Posterior vena cava (tissue), 2 donors: Measurements from ENCODE around the gene HID1. TPM values are rescaled to one million over a fixed set of nuclear protein-coding genes. Genes with fewer than 3 reads are reported as not detected.

Experiments used
- DNase-seq: peaks from one replicate; pipeline ENCODE4 v3.0.0-alpha.2; 2020; ENCODE audit warnings: low spot score
- intact Hi-C, 2 donors: fragments of 100-400 bp; cut with DNase I; formaldehyde crosslinking; loops; one replicate each; pipeline versions ENCODE4 v1.14.1 to v1.14.2; 2022 to 2023
- total RNA-seq, 2 donors: library from RNA; stranded (reverse); fragmentation: NEBNext Ultra II Directional; extraction: Animal tissue kit (Norgen Biotek cat#: 25700); gene quantifications; one replicate each; pipeline ENCODE4 v1.2.1, GENCODE V29; 2021
- donor health status: DM: yes; HTN: yes; CAD: no.
- donor health status: DM: yes; HTN: yes; CAD: no.

The HID1 gene
- total RNA-seq, 2 donors from 2014 or later = 11.7 to 13.0 TPM

DNA sequence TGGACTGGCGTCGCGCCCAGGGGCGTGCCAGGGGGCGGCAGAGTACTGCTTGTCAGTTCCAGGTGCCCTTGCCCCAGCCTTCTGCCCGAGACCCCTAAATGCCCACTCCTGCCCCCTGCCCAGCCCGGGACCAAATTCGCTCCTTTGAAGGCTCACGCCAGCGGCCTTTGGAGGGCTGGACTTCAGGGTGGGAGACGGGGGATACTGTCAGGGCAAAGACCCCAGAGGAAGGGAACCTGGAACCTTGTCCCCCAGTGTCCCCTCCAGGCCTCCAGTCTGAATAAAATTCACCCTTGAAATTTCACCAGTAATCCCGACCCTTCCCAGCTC is 36.1 kb downstream of the HID1 start:
- intact Hi-C loops = no loop called here

DNA sequence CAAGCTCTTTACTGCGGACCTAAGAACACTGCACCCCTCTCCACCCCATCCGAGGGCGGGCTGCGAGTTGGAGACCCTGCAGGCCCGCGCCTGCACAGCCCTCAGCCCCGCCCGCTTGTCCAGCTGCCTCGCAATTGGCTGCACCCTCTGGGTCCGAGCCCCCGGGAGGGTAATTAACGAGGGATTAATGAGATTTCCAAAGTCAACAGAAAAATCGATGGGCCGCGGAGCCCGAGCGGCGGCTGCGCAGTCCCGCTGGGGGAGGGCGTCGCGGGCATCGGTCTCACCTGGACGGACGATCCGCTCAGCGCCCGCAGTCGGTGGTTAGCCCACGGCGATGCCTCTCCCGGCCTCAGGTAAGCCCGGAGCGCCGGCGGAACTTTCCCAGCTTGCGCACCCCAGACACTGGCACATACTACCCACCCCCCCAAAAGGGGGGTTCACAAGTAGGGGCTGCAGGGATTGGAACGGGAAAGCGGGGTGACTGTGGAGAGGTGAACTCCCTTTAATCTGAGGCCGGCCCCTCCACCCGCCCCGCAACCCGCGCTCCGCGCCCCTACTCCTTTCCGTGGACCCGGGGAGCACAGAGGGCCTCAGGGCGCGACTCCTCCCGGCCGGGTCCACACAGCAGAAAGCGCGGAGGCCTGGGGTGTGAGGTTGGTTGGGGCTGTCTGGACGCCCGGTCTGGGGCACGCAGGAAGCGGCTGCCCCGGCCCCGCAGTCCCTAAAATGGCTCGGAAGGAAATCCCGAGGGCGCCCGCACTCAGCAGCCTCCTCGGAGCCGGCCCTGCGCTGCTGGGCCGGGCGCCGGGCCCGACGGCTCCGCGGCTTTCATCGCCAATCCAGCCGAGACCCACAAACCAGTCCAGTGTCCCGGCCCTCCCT is 36.7 kb downstream of the HID1 start, which contains the start of gene OTOP3:
TSS of gene OTOP3 (plus strand) at position 314 of the 885 bp plus-strand sequence. CDS start at position 338, 24 bp downstream.
- intact Hi-C loops = no loop called here
- DNase-seq = no peak

More for the DNA sequence above, 36.1 kb downstream of the HID1 start:
- DNase-seq = no peak

DNA sequence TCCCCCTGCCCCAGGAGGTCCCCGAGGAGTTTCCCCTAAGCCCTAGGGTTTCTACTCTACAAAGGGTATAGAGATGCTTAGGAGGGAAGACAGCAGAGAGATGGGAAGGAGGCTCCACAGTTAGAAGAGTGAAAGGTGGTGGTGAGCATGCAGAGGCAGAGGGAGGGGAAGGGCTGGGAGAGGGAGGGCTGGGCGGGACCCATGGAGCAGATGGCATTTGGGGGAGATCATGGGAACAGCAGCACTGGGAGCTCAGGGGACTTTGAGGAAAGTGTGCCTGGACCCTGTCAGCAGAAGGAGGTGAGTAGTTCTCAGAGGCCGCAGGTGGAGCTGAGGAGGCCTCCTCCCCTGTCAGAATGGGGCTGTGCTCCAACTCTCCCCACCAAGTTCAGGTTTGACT is 37.5 kb downstream of the HID1 start:
- intact Hi-C loops = no loop called here
- no peak for DNase-seq

DNA sequence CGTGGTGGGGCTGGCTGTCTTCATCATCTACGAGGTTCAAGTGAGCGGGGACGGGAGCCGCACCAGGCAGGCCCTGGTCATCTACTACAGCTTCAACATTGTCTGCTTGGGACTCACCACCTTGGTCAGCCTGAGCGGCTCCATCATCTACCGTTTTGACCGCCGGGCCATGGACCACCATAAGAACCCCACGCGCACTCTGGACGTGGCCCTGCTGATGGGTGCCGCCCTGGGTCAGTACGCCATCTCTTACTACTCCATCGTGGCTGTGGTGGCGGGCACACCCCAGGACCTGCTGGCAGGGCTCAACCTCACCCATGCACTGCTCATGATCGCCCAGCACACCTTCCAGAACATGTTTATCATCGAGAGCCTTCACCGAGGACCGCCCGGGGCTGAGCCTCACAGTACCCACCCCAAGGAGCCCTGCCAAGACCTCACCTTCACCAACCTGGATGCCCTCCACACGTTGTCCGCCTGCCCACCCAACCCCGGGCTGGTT is 42.0 kb downstream of the HID1 start:
- intact Hi-C loops = no loop called here
- no peak for DNase-seq

DNA sequence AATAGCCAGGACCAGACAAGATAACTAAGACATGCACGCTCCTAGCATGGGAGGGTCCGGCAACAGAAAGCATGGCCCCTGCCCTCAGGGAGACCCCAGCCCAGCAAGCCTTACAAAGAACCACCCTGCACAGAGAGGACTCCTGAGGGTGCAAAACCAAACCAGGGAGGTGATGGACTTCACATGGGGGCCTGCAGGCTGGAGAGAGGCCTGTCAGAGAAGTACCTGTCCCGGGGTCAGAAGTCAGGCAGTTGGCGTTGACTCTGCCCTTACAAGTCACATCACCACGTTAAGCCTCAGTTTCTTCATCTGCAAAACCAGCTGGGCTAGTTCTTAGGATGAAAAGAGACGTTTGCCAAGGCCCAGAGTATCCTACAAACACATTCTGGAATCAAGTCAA is 43.8 kb downstream of the HID1 start:
- intact Hi-C loops = no loop called here
- no peak for DNase-seq

DNA sequence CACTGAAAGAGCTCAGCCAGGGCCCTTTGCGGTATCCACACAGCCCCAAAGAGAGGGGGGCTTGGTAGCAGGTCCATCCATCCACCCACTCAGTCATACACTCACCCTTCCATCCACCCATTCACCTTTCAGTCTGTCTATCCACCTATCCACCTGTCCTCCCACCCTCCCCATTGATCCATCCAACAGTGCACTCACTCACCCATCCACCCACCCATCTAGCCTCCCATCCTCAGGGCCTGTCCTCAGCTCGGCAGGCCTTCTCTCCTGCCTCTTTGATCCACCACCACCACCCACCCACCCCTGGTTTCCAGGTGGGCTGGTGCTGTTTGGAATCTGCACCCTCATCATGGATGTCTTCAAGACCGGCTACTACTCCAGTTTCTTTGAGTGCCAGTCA is 47.3 kb downstream of the HID1 start:
- intact Hi-C loops = no loop called here
- no peak for DNase-seq

DNA sequence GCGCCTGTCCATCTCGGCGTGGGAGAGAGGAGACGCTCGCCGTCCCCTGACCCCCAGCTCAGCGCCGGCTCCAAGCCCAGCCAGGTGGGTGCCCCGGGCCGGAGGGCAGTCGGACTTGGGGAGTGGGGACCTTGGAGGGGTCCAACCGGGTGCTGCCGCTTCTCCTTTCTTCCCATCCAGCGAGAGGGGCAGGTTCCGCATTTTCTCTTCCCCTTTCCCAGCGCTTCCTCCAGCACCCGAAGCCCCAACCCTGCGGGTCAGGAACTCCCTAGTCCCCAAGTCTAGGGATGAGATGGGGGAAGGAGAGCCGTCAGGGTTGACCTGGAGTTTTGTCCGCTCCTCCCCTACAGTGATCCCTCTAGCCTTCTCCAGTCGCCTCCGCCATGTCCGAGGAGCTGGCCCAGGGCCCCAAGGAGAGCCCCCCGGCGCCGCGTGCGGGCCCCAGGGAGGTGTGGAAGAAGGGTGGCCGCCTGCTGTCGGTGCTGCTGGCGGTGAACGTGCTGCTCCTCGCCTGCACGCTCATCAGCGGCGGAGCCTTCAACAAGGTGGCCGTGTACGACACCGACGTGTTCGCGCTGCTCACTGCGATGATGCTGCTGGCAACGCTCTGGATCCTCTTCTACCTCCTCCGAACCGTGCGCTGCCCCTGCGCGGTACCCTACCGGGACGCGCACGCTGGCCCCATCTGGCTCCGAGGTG is 48.2 kb downstream of the HID1 start, which contains the start of gene OTOP2:
TSS of gene OTOP2 (plus strand) at position 24 of the 699 bp plus-strand sequence. CDS start at position 384, 360 bp downstream.
- peak; percentile 82 for DNase-seq
- intact Hi-C loops = no loop called here

DNA sequence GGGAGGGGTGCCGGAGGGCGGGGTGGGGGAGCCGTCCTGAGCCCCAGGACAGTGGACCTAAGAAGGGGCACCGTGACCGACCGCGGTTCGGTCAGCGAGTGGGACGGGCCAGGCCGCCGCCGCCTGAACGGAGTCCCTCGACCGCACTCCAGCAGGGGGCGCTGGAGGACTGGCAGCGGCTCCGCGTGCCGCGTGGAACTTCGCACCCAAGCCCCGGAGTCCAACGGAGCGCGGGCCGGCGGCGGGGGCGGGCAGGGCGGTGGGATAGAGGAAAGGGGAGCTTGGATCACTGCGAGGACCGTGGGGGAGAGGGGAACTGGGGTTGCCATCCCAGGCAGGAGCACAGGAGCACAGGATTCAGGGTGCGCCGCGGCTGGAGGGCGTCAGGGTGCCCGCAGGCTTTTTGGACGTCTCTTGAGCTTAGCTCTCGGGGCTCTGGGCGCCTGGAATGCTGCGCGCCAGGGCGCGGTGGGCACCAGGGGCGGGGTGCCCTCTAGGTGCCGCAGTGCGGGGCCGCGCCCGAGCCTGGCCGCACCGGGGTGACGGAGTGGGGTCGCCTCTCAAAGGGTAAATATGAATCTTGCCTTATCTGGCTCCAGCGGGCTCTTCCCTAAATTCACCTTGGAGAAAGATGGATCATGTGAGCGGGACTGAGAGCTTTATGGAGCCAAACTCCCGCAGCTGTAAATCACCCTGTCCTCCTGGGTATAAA is 48.9 kb downstream of the HID1 start:
- peak; percentile 92 for DNase-seq
- intact Hi-C loops = no loop called here

DNA sequence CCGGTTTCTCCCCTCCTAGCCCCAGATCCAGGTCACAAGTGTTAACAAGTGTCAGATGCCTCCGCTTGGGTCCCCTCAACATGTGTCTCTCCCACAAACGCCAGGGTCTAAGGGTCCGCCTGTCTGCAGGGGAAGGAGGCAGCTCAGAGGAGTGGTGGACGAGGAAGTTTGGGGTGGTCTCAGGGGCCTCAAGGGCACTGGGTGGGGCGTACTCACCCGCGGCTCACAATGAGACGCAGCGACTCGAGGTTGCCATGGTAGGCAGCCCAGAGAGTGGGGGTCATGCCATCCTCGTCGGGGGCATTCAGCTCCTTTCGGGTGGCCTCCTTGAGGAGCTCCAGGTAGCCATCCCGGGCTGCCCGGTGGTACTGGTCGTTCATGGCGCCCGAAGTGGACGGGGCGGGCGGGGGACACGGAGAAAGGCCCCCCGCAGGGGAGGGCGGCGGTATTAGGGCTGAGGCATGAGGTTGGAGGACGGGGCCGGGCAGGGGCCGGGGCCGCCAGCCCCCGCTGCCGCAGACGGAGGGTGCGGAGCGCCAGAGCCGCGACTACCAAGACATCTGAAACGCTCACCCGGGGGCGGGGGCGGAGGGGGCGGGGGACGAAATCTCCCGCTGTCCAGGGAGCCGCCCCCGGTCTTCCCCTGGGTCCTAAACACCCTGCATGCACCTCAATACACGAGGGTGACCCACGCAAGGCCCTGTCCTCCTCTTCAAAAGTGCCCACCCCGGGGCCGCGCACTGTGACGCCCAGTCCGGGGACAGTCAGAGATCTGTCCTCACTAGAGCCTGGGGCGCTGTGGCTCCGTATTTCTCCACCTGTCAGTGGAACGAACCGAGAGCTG is 49.6 kb downstream of the HID1 start, which contains the start of gene USH1G:
TSS of gene USH1G (minus strand) at position 562 of the 844 bp plus-strand sequence. CDS start at position 380, 182 bp downstream.
- intact Hi-C loops = no loop called here
- DNase-seq = no peak

DNA sequence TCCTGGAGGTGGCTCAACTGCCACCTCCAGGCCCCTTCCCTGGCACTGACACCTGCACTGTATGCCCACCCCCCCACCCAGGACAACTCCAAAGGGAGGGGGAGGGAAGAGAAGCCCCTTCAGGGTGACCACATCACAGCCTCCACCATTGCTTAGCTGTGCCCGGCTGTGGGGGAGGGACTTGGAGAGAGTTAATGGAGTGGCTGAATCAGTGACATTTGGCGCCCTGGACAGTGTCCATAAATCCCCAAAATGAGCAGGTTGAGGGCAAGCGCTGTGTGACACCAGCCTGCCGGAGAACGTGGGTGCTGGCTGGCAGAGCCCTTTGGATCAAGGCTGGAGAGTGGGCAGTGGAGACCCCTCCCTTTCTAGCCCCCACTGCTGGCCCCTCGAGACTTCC is 50.4 kb downstream of the HID1 start:
- DNase-seq = no peak
- intact Hi-C loops = no loop called here

DNA sequence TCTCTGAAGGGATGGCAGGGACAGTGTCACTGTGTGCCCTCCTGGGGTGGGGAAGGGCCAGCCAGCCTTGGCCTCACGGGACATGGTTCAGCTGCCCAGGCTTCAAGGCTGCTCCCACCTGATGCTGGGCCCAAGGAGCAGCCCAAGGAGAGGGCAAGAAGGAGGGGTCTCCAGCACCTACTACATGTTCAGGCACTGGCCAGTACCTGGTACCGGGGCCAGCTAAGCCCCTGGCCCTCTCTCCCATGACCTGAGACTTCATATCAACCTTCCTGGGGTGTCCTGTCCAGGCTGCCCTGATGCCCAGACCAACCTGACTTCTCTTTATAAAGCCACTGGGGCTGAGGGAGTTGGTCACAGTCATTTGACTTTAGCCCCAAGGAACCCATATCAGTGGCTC is 50.8 kb downstream of the HID1 start:
- DNase-seq = no peak
- intact Hi-C loops = no loop called here

DNA sequence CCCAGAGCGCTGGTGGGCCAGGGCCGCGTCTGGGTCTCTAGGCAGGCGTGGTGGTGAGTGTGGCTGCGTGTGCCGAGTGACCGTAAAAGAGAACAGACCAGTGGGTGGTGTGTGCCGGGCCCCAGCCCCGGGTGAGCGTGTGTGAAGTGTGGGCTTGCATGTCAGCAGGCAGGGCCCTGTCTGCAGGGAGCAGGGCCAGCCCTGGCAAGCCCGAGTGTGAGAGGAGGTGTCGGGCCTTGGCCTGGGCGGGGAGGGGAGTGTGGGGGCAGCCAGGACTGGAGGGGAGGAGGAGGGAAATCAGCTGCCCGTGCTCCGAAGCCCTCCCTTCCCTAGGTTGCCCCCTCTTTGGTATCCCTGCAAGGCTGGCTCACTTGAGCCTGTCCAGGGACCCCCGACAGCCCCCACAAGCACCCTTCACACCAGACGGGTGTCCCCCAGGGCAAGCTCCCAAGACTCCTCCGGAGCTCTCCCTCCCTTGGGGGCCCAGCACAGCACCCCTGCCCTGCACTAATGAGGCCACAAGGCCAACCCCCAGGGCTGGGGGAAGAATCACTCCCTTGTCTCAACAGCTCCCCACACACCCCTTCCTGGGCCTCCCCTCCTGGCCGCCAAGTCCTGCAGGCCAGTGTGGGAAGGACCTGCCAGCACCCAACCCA is 51.4 kb downstream of the HID1 start:
- DNase-seq = no peak
- intact Hi-C loops = no loop called here

DNA sequence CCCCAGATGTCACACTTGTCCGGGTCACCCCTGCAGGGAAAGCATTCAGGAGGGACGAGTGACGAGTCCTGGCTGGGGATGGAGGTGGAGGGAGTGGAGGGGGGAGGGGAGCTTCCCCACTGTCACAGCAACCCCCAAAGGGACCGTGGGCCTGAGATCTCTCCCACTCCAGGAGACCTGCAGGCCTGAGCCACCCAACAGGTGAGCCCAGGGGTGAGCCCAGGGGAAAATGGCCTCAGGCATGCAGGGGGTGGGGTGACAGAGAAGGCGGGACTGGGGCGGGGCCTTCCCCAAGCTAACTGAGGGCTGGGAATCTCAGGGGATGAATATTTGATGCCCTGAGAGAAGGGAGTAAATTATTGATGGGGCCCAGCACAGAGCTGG is 51.9 kb downstream of the HID1 start:
- intact Hi-C loops = no loop called here
- no peak for DNase-seq

DNA sequence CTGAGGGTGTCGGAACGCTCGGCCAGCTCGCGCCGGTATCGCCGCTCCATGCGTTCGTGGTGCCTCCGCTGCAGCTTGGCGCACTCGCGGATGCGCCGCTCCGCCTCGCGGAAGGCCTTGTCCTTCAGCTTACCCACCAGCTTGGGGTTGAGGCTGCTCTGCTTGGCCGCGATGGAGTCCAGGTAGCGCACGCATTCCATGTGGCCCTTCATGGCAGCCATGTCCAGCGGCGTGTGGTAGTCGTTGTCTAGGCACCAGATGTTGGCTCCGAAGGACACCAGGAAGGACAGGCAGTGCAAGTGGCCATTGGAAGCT is 52.3 kb downstream of the HID1 start:
- DNase-seq = no peak
- intact Hi-C loops = no loop called here

DNA sequence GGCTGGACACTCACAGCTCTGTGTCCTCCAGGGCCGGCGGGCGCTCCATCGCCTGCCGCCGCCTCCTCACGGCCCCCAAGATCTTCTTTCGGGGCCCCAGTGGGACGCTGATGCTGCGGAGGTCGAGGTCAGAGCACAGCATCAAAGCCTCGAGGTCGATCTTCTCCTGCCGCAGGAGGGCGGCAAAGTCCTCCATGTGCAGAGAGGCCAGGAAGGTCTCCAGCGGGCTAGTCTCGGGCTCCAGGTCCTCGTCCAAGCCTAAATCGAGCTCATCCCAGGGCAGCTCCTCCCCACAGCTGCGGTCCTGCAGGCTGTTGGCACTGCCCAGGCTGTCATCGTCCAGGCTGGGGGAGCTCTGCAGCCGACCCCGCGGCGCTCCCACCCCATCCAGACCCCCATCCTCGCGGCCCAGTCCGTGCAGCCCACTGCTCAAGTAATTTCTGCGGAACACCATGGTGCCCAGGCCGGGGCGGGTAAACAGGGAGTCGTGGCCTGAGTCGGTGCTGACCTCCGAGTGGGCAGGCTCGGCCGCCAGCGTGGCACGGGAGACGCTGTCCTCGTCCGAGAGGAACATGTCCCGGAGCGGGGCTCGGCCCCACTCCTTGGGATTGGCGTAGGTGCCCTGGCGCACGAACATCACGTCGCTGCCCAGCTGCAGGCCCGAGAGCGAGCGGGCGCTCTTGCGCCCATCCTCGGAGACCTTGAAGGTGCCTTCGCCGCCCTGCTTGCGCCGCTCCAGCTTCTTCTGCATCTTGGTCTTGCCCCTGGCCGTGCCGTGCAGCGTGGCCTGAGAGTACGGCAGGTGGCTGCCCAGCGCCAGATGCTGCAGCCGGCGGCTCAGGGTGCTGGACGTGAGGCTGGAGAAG is 52.9 kb downstream of the HID1 start:
- intact Hi-C loops = no loop called here

DNA sequence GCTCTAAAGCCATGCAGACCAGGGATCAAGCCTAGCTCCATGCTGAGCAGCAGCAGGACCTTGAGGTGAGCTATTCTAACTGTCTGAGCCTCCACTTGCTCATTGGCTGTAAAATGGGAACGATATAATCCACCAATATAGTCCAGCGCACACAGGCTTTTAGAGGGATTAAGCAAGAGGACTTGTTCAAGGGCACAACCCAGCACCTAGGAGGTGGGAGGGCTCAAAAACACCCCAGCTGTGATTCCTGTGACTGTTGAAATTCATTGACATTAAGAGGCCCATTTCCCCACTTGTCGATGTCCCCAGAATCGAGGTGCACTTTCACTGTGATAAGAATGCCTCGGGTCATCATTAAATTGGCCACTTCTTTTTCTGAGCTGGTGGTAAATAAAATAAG is 53.7 kb downstream of the HID1 start:
- no peak for DNase-seq
- intact Hi-C loops = no loop called here

More for the DNA sequence above, 52.9 kb downstream of the HID1 start:
- DNase-seq = no peak

DNA sequence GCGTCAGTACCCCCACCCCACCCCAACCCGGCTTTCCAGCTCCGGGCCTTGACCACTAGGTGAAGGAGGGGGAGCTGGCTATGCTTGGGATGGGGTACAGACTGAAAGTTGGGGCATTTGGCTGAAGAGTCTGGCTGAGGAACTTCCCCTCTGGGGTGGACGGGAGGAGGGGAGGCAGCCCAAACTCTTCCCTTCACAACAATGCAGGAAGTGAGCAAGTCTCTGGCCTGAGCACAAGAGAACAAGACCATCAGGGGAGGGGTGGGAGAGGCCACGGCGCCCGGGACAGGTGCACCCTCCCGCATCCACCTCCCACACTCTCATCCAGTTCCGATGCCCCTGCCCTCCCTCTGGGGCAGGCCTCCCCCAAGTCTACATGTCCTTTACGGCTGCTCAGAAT is 55.1 kb downstream of the HID1 start:
- DNase-seq = no peak
- intact Hi-C loops = no loop called here

DNA sequence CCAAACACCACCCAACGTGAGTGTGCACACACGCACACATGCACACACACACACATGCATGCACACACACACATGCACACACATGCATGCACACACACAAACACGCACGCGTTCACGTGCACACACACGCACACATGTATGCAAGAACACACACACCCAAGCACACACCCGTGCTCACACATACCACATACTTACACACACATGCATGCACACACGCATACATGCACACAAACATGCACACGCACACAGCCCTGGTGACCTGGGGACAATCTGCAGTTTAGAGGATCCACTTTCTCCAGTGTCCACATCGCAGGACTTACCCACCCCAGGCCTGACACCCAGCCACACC is 55.7 kb downstream of the HID1 start:
- intact Hi-C loops = no loop called here
- DNase-seq = no peak
